Stimulated activated CD4-positive, alpha-beta T cell treated with anti-CD3 and anti-CD28 coated beads, TNF-alpha, amount 100 ng/mL, for 24 hours (primary cell): ENCODE results near the gene LRRC4C.
"Not testable (repeated sequence)": the region's sequence is repeated elsewhere in the genome, so short reads cannot be mapped to it uniquely, and the experiment has no call there.

ENCODE experiments used
- DNase-seq, 3 experiments: peaks; one replicate each; pipeline ENCODE4 v3.0.0-alpha.2; 2020; ENCODE audit warnings: low read depth in 3 of 3

Gene LRRC4C

DNA sequence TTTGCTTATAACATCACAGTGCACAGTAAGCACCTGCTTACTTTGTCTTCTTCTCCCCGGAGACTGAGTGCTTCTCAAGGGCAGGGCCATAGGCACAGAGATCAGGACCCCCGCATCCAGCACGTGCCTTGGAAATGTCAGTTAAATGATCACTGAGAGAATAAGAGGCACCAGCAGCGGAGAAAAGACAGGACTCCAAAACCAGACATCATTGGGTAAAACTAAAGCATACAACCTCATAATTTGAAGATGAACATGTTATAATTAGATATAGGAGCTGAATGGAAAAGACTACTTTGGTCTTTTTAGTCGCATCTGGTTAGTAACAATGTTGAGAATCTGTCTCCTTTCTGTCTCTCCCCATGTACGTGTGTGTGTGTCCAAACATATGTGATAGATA lies 1279.9 kb downstream of the LRRC4C start:
- DNase-seq: no peak

DNA sequence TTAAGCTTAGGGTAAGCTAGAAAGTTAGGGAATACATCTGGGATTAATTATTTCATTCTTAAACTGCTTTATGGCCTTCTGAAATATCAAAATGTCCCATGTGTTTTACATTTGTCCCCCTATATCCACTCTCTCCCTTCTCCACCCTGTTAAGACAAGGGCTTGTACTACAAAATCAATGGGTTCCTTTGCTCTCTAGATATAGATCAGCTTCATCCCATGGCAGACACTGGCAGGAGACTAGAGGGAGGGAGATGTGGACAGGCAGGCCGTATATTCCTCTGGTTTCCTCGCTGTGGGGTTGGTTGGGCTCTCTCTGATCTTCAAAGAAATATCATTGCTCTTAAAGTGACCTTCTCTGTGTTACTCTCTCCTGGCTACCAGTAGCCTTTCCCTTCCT lies 1281.0 kb downstream of the LRRC4C start:
- no peak for DNase-seq

DNA sequence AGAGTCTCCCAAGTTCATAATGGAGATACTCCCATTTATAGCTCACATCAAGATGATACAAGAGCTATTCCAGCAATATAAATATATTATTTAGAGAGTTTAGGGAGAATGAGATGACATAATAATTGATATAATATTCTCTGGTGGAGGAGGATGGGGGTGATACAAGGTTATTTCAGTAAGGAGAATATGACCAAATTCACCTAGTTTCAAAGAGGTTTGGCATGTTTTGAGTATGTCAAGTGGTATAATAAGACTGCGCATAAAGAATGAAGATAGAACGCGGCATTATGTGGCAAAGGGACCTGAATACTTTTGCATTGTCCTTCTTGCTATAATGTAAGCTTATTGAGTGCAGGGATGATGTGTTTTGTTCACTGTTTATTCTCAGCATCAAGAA lies 1283.5 kb downstream of the LRRC4C start:
- DNase-seq: no peak

DNA sequence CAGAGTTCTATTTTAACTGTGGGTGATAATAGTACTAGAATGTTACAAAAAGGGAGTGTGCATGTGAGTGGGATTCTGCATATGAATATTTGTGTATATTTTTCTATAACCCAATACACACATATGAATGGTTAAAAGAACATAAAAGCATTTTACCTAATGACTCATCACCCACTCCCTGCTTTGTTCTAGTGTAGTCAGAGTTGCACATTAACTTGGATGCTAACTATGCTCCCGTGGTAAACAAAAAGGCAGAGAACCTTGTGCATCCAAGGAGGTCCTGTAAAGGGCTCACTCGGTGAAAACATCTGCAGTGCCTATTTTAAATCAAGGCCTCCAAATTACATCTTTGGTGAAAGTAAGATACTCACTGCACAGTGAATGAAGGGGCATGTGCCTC lies 1289.4 kb downstream of the LRRC4C start:
- DNase-seq: no peak

DNA sequence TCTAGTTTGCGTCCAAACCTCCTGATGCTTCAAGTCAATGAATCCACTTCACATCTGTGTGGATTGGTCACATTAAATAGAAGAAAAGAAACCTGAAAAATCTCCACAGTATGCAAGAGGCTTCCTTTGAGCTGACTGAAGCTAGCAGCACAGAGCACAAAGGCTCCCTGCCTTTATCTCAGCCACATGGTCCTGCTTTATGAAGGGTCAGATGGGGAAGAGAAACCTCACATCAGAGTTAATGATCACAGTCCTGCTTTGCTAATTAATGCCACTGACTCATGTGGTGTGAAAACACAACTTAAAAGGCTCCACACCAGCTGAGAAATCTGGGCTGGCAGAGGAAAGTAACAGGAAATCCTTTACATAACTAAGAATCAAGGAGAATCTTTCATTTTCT lies 1291.0 kb downstream of the LRRC4C start:
- DNase-seq: no peak

DNA sequence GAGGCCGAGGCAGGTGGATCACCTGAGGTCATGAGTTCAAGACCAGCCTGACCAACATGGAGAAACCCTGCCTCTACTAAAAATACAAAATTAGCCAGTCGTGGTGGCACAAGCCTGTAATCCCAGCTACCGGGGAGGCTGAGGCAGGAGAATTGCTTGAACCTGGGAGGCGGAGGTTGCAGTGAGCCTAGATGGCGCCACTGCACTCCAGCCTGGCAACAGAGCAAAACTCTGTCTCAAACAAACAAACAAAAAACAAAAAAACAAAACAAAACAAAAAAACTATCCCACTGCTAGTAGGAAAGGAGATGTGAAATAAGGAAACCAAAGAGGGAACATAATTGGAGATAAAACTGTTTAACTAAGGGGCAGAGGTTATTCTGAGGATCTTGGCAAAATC lies 1291.6 kb downstream of the LRRC4C start:
- not testable (repeated sequence) for DNase-seq

DNA sequence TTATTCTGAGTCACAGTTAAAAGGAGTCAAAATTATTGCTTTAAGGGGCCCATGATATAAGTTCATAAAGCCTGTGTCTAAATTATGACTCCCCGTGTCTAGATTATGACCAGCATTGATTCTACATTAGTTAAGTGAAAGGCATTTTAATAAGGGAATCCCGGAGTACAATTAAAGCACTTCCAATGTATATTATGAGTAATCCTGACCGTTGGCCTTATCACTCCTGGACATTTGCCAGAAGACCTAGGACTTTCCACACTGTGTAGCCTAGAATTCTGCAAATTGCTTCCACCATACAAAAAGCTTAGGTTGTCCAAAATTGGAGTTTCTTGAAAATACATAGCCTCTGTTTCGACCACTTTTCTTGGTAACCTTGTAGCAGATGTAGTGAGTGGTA lies 1292.6 kb downstream of the LRRC4C start:
- DNase-seq: no peak

DNA sequence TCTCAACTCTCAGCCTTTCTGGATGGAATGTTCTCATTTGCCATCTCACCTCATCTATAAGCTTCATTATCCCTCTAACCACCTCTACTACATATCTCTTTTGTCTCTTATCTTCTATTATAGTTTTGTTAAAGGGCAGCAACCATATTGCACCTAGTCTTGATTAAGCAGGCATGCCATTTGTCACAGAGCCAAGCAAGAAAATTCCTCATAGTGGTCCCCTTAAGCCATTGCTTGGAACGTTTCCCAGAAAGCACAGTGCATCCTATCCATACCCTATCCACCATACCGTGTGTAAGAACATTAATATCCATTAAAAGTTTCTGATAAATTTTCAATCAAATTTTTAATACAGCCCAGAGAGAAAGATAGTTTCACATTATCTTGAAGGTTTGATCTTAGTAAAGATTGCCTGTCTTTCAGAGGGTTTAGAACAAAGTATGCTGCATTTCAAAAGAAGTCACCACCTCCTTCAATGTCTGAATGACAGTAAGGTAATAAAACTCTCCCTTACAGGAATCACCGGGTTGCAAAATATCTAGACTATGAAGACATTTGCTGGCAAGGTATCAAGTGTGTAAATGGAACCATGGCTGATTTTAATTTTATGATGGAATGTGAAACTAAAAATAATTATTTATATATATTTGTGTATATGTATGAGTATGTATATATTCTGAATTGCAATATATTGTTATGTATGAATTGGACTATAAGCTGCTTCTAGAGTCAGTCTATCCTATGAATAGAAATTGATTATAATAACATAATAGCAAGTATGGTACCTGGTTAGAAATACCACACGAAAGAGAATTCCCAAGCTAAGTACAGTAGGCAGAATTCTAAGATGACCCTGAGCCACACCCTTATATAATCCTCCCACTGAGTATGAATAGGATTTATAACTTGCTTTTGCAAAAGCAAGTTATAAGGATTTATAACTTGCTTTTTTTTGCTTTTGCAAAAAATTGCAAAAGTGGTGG lies 1296.3 kb downstream of the LRRC4C start:
- no peak for DNase-seq

DNA sequence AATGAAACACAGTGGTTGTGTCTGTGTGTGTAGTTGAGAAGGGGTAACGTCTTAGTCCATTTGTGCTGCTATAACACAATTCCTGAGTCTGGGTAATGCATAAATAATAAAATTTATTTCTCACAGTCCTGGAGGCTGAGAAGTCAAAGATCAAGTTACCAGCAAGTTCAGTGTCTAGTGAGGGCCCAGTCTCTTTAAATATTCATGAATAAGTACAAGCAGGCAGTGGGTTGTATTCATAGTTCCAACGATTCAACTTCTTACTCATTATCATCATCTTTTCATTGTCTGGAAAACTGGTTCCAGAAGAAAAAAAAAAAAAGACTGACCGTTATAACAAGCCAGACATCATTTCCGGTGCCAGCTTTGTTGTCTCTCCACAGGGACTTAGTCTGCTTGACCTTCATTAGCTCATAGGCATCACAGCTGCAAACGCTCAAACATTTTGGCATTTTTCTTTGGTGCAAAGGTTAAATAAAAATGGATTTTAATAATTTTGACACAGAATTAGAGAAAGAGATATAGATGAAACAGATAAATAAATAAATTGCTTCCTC lies 1297.5 kb downstream of the LRRC4C start:
- DNase-seq: no peak

DNA sequence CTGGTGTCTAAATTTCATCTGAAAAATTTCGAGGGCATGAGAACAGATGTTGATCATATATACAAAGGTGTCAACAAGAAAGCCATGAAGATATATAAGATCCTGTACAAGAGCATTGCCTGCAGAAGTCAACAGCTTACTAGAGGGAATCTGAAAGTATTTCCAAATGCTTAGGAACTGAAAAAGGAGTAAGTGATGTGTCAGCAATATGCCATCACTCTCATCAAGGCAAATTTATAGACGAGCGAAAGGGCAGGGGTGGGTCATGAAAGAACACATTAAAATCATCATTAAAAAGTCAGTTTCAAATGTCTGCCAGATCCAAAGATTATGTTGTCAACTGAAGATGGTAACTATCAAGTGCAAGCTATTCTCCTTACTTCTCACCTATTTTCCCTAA lies 1299.0 kb downstream of the LRRC4C start:
- no peak for DNase-seq

DNA sequence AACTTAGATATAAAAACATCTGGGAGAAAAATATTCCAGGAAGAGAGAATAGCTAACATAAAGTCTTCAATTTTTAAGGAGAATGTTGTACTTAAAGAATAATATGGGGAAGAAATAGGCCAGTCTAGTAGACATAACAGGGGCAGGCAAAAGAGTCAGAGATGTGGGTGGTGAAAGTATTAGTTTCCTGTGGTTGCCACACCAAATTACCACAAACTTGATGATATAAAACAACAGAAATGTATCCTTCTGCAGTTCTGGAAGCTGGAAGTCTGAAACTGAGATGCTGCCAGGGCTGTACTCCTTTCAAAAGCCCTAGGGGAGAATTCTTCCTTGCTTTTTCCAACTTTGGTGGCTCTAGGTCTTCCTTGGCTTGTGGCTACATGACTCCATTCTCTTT lies 1309.7 kb downstream of the LRRC4C start:
- DNase-seq: no peak

DNA sequence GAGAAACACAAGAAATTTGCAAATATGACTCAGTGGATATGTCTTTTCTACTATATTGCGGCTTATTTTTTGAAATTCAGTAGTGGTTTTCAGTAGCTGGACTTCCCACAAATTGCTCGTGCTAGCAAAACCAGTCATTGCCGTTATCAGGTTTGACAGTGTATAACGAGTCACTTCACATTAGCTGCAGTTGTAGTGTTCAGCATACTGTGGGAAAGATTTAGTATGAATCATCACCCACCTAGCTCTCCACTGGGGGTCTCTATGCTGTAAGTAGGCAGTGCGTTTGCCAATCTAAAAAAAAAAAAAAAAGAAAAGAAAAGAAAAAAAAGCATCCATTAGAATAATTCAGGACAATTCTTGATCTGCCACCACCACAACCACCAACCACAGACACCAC lies 1318.9 kb downstream of the LRRC4C start:
- no peak for DNase-seq

DNA sequence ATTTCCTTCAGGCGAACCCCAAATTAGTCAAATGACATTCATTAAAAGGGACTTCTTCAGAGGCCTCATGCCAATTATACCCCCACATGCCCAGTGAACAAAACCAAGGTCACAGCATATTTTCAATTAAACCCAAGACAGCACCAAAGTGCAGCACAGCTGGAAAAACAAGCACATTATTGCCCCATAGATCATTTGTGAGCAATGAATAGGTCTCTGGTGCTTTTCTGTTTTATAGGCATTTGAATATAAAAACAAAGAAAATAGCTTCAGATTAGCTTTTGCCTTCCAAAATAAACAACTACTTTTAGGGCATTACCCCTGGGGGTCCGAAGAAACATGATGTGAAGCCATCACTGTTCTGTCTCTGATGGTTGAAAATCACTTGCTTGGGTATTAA lies 1319.9 kb downstream of the LRRC4C start:
- DNase-seq: no peak

DNA sequence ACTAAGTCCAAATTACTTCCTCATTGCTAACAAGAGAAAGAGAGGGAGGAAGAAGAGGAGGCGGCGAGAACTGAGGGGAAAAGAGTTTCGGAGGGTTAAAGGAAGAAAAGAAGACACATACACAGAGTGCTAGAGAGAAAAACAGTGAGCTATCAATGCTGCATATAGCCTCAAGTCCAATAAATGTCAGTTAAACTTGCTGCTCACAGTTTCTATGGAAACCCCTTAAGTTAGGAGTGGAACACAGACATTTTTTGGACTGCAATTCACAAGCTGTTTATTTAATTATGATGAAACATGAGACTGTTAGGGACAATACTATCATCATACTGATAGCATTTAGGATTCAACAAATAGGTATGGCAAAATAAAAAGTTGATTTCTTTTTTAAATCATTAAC lies 1320.4 kb downstream of the LRRC4C start:
- DNase-seq: no peak

DNA sequence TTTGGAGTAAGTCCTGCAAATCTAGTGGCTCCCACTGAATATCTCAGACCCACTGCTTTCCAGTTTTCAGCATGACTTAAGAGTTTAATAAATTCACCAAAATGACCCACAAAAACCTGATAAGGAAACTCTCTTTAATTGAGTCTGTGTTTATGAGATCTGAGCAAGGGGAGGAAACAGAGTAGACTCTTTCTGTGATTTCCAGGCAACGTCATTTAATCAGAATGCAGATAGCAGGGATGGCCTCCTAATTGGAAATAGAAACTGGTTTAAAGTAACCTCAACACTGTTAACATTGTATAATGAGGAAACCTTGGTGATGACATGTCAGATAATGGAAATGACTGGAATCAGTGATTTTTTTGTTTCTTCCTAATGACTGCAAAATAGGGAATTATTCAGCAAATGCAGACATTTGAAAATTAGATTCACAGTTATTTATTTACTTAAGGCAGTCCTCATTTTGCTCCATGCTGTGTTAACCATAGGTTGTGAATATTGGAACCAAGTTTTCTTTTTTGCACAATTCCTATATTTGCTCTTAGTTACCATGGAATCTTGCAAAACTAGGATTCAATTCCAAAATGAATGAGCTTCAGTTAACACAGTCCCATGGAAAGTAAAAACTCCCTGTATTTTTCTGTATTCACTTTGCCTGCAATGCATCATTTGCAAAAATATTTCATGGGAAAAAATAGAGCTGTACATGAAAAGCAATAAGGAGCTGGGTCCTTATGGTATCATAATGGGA lies 1324.5 kb downstream of the LRRC4C start:
- DNase-seq: no peak

DNA sequence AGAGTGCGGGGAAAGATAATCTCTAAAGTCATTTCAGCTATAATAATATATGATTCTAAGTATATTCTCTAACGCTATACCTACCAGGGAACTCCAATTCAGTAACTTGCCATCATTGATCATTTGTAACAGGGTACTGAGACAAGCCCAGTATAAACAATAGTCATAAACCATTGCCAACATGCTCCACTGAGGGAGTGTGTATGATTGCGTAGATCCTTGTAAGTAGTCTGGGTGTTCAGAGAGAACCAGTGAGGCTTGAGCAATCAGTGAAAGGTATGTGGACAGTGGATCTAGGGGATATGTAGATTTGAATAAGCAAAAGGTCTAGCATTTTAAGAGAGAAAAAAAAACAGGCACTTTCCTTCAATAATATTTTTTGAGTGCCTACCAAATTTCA lies 1326.0 kb downstream of the LRRC4C start:
- DNase-seq: no peak

DNA sequence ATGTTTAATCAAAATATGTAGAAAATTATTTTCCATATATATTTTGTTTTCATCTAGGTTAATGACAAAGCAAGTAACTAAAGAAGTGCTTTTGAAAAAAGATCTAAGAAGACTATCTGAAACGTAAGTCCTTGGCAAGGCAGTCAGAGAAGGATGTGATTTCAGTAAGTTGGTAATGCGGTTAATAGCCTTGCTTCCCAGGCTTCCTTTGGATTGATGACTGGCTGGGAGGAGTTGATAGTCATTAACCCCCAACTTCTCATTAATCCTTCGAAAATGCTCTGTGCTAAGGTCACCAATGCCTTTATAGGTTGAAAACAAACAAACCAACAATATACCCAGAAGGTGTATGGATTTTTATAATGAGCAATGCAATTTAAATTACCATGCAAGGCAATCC lies 1326.5 kb downstream of the LRRC4C start:
- DNase-seq: no peak

DNA sequence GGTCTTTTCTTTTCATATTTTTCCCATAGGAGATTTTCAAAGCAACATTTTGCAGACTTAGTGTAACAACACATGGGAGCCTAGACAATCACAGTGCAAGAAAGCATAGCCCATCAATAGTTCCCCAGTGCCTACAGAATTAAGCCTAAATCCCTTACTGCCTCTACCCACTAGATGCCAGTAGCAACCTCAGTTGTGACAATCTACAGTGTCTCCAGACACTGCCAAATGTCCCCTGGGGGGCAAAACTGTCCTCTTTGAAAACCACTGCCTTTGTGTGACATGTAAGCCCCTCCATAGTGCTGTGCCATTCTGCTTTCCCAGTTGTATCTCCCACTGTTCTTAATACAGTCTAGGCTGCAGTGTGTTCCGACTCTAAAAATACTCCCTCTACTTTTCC lies 1329.0 kb downstream of the LRRC4C start:
- no peak for DNase-seq

DNA sequence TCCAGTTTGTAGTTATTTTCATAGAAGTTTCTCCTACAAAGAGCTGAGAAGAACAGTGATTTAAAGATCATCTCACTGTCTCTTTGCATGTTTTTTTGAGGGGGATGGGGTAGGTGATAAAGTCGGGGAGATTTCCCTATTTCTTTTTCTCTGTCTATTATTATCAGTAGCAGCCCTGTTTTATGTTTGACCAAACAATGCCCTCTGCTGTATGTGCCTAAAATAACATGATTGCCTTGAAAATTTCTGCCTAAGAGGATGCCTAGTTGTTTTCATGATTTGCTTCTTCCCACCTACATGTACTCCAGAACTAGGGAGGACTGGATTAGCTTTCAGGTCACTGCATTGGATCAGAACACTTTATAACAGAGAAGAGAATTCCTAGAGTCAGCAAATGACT lies 1330.2 kb downstream of the LRRC4C start:
- no peak for DNase-seq

DNA sequence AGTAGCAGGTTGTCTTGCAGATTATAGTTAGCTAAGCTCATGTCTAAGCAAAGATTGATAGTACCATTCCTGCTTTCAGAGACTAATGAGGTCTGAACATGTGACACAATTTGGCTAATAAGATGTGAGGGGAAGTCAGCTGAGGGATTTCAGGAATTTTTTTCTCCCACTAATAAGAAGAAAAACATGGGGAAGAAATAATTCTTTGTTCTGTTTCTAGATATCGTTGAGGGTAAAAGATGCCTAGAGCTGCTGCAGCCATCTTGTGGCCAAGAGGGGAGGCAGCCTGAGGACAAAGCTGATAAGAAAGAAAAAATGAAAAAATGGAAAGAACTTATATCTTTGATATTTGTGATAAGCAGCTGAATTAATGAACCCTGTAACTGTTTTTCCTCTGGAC lies 1334.4 kb downstream of the LRRC4C start:
- no peak for DNase-seq

DNA sequence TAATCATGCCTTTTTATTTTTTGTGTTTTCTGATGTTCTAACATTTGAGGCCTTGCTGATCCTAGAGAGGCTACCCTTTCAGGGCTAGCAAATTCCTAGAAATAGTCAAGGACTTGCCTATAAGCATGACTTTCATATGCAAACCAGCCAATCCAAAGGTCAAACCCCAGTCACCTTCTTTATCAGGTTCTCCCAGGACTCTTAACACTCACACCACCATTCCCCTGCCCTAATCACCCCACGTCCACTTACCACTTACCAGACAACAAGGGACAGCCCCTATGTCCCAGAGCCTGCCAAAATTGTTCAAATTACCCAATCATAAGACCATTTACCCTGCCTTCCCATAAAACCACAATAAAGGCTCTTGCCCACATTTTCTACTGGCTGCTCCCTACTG lies 1339.8 kb downstream of the LRRC4C start:
- no peak for DNase-seq

DNA sequence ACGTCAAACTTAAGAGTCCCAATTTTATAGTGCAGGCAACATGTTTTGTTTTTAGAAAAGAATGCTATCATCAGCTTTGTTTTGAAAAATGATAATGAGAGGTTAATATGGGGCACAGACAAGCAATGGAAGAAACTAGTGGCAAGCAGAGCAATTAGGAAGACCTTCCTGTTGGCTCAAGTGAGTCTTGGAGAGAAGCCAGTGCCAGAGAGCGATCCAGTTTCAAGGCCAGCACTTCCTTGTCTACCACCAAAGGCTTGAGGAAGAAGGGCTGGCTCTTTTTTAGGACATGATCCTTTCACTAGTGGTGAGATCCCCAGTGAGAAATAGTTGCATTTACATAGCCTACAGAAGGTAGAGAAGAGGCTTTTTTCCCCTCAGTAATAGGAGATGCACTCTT lies 1340.7 kb downstream of the LRRC4C start:
- DNase-seq: no peak

DNA sequence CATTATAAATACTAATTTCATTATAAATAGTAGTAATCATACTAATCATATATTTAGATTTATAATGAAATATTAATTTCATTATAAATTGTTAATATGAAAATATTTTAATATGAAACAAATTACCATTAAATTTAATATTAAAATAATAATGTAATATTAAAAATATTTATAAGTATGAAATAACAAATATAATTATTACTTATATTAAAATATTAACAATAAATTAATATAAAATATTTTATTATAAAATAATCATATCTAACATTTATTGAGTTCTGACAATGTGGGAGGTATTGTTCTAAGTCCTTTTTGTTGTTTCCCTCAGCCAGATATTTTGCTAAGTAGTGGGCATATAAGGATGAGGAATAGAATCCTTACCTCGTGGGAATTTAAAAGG lies 1341.4 kb downstream of the LRRC4C start:
- DNase-seq: no peak
